ENCODE measurements around the gene MILR1.
"Not testable (repeated sequence)": the region's sequence is repeated elsewhere in the genome, so short reads cannot be mapped to it uniquely, and the experiment has no call there.

The MILR1 gene

DNA sequence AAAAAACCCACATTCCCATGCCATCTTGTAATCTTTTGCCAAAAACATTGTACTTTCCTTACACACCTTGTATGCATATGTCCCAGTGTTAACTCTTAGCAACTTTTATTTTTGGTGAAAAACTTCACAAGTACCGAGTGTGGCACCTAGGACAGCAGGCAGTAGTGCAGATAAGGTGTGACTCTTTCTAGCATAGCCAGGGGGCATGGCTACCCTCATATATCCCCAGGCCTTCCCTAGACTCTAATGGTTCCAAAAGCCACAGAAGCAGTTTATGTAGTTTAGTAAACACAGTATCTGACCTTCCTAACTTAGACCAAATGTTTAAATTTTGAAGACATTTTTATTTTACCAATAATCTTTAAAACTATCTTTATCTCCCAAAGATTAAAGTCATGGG is 20.5 kb upstream of the MILR1 start:
- DNase-seq (ENCODE audit: low read depth), result no peak

DNA sequence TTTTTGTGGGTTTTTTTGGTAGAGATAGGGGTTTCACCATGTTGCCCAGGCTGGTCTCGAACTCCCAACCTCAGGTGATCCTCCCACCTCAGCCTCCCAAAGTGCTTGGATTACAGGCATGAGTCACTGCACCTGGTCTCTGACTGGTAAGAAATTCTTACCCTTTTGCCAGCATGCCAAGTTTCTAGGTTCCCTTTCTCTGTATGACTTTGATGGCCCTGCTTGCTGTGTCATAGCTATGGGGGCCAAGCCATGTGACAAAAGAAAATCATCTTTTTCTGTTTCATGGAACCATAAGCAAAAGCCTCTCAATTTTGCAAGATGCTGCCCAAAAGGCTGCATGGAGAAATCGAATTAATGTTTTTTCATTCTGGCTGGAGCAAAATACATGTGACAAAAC is 18.9 kb upstream of the MILR1 start:
- not testable (repeated sequence) for DNase-seq (ENCODE audit: low read depth)

DNA sequence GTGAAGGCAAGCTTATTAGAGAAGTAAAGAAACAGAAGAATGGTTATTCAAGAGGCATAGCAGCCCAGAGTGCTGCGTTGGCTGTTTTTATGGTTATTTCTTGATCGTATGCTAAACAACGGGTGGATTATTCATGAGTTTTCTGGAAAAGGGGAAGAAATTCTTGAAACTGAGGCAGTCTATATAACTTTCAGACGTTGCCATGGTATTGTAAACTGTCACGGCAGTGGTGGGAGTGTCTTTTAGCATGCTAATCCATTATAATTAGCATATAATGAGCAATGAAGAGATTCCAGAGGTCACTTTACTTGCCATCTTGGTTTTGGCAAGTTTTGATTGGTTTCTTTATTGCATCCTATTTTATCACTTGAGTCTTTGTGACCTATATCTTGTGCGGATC is 17.4 kb upstream of the MILR1 start:
- no peak for DNase-seq (ENCODE audit: low read depth)

DNA sequence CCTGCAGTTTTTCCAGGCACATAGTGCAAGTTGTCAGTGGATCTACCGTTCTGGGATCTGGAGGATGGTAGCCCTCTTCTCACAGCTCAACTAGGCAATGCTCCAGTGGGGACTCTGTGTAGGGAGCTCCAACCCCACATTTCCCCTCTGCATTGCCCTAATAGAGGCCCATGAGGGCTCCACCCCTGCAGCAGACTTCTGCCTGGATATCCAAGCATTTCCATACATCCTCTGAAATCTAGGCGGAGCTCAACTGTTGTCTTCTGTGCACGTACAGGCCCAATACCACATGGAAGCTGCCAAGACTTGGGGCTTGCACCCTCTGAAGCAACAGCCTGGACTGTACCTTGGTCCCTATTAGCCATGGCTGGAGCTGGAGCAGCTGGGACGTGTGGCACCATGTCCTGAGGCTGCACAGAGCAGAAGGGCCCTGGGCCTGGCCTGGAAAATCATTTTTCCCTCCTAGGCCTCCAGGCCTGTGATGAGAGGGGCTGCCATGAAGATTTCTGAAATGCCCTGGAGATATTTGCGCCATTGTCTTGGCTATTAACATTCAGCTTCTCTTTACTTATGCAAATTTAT is 10.9 kb upstream of the MILR1 start:
- DNase-seq (ENCODE audit: low read depth), result no peak

DNA sequence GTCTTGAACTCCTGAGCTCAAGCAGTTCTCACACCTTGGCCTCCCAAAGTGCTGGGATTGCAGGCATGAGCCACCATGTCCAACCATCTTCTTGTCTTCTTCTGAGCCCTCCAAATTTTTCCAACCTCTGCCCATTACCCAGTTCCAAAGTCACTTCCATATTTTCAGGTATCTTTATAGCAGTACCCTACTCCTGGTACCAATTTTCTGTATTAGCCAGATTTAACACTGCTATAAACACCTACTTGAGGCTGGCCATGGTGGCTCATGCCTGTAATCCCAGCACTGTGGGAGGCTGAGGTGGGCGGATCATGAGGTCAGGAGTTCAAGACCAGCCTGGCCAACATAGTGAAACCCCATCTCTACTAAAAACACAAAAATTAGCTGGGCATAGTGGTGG is 9.4 kb upstream of the MILR1 start:
- not testable (repeated sequence) for DNase-seq (ENCODE audit: low read depth)

DNA sequence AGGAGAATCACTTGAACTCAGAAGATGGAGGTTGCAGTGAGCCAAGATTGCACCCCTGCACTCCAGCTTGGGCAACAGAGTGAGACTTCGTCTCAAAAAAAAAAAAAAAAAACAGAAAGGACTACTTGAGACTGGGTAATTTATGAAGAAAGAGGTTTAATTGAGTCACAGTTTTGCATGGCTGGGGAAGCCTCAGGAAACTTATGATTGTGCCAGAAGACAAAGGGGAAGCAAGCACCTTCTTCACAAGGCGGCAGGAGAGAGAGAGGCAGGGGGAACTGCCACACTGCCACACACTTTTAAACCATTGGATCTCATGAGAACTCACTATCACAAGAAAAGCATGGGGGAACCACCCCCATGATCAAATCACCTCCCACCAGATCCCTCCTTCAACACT is 9.0 kb upstream of the MILR1 start:
- DNase-seq (ENCODE audit: low read depth), result no peak

DNA sequence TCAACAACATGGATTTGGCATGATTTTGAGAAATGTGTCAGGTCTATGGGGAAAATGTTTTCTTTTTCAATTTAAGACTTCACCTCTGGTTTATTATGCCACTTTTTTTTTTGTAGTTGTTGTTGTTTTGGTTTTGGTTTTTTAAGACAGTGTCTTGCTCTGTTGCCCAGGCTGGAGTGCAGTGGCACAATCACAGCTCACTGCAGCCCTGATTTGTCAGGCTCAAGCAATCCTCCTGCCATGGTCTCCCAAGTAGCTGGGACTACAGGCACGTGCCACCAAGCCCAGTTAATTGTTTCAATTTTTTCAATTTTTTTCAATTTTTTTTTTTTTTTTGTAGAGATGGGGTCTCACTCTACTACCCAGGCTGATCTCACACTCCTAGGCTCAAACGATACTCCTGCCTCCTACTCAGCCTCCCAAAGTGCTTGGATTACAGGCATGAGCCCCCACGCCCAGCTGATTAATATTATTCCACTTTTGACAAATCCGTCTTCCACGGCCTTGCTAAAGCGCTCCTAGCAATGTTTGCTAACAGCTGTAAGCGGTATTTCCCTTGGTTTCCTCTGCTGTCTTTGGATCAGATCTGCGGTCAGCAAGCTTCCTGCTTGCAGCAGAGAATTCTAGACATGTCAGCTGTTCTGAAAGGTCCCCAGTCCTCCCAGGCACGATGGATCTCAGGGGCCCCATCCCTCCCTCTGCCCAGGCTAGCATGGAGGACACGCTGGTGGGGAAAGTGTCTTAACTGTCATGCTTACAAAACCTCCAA is 7.0 kb upstream of the MILR1 start:
- no peak for DNase-seq (ENCODE audit: low read depth)

DNA sequence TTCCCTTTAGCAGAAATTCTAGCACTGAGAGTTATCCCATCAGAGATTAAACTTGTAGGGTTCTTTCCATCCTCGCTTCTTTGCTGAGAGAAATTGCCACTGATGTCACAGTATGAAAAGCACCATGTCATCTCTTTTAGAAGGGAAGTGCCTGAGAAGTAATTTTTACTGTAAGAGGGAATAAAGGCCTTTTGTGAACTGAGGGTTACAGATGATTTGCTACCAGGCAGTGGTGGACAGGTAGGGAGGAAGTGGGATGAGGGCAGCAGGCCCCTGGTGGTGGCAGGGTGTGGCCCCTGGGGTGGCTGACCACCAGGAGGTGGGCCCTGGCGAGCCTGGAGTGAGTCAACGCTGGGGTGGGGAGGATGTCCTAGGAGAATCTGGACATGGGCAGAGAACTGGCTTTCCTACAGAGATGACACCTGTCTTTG is 6.4 kb upstream of the MILR1 start:
- no peak for DNase-seq (ENCODE audit: low read depth)

DNA sequence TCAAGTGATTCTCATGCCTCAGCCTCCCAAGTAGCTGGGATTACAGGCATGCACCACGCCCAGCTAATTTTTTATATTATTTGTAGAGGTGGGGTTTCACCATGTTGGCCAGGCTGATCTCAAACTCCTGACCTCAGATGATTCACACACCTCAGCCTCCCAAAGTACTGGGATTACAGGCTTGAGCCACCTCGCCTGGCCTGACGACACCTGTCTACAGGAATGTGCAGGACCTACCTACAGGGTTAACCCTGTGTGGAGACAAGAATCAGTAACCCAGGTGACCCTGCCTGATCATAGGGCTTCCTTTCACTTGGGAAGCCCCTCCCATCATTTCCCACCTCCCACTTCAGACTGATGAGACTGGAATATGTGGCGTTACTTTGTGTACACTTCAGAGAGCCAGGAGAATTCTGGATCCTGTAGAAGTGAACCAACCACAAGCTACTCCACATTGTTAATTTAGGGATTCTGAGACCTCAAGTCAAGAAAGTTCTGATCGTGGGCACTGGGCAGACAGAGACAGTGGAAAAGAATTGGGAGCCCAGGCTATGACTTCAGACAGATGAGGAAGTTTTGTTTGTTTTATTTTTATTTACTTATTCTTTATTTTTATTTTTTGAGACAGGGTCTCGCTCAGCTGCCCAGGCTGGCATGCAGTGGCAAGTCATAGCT is 5.7 kb upstream of the MILR1 start:
- no peak for DNase-seq (ENCODE audit: low read depth)

DNA sequence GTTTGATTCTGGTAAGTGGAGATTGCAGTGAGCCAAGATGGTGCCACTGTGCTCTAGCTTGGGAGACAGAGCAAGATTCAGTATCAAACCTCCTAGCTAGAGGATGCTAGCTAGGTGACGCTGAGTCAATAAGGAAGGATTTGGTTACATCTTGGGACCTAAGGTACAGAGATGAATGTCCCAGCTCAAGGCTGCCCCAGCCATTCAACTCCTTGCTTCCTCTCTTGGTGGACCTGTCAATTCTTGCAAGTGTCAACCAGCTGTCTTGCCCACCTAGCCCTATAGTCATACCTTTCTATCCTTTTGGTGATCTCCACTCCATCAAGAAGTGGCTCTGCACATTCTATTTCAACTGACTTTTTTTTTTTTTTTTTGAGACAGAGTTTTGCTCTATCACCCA is 1.4 kb upstream of the MILR1 start:
- no peak for DNase-seq (ENCODE audit: low read depth)

DNA sequence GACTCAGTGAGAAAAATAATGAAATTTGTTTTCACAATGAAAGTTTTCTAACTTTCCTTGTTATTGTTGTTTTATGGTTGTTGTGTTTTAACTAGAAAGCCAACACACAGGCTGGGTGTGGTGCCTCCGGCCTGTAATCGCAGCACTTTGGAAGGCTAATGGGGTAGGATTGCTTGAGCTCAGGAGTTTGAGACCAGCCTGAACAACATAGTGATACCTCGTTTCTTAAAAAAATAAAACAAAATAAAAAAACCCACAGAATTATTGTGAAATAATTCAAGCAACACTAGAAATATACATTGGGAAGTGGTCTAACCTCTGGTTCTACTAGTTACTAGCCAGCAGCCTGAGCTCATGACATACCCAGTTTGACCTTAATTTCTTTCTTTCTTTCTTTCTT is 630 bp downstream of the MILR1 start:
- no peak for DNase-seq (ENCODE audit: low read depth)

DNA sequence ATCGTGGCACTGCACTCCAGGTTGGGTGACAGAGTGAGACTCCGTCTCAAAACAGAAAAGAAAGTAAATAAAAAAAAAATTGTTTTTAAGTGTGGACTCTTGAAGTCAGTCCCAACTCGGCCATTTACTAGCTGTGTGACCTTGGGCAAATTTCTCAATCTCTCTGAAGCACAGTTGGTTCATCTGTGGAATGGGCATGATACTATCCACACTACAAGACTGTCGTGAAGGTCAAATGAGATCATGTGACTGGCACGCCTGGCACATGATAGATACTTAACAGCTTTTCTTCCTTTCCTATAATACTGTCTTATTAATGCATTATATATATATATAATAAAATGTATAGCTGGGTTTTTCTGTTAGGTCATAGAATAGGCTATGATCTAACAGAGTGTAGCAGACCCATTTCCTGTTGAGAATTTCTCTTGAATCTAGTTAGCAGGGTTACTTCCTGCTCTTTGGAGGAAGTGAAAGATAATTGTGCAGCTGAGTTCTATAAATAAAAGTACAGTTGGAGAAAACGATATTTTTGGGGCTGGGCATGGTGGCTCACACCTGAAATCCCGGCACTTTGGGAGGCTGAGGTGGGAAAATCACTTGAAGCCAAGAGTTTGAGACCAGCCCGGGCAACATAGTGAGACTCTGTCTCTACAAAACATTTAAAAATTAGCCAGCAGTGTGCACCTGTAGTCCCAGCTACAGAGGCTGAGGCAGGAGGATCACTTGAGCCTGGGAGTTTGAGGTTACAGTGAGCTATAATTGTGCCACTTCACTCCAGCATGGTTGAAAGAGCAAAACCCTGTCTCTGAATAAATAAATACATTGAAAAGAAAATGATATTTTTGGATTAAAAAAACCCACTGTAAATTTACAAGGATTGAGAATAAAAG is 7.3 kb downstream of the MILR1 start:
- DNase-seq (ENCODE audit: low read depth), result no peak

DNA sequence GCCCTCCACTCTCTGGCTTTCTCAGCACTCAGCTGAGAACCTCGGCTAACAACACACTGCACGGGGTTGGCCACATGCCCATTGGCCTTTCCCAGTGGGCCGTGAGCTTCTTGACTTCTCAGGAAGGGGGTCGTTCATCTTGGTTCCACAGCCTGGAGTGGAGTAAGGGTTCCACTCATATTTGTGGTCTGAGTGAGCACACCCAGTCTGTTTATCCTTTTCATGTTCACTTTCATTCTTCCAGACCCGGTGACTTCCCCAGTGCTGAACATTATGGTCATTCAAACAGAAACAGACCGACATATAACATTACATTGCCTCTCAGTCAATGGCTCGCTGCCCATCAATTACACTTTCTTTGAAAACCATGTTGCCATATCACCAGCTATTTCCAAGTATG is 8.2 kb downstream of the MILR1 start:
- peak; percentile 54 for DNase-seq (ENCODE audit: low read depth)

DNA sequence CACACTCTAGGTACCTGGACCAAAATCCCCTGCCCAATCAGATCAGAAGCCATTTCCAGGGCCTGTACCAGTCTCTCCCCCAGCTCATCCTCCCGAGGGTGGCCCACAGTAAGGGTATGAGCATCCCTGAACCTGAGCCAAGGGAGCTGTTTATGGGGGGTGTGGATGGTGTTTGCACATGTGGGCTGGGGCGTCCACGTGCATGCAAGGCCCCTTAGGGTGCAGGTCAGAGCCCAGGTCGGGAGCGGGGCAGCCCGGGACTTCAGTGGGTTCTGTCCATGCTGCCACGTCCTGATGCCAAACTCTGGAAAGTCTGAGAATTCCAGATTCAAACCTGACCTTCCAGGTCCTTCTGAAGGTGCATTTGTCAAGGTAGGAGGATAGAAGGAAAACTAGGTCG is 9.8 kb downstream of the MILR1 start:
- DNase-seq (ENCODE audit: low read depth), result no peak

DNA sequence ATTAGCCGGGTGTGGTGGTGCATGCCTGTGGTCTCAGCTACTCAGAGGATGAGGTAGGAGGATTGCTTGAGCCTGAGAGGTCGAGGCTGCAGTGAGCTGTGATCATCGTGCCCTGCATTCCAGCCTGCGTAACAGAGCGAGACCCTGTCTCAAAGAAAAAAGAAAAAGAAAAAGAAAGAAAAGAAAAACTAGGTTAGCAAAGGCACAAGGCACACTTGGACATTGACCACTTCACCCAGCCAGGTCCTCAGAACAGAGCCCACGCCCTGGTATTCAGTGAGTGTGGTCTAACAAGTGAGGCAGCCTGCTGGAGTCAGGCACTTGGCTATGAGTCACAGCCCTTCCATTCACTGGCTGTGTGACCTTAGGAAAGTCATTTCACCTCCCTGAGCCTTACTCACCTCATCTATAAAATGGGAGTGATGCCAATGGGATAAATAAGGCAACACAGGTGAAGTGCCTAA is 10.4 kb downstream of the MILR1 start:
- peak; percentile 37 for DNase-seq (ENCODE audit: low read depth)

DNA sequence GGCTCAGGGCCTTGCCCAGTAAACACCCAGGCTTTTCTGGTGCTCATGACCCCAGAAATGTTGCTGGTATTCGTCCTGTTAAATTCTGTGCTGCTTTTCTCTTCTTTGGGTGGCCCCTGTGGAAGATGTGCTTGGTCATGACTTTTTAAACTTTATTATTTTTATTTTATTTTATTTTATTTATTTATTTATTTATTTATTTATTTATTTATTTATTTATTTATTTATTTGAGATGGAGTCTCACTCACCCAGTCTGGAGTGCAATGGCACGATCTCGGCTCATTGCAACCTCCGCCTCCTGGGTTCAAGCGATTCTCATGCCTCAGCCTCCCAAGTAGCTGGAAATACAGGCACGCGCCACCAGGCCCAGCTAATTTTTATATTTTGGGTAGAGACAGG is 10.9 kb downstream of the MILR1 start:
- not testable (repeated sequence) for DNase-seq (ENCODE audit: low read depth)

DNA sequence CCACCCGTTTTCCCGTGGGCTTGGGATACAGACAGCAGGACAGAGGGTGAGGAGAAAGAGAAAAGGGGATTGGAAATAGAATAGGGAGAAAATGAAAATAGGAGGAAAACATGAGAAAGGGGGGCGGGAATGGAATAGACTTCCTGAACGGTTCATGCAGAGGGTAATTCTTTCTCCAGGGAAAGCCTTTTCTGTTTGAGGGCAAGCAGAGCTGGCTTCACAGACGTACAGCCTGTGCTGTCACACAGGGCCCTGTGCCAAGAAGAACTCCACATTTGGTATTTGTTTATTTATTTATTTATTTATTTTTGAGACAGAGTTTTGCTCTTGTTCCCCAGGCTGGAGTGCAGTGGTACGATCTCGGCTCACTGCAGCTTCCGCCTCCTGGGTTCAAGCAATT is 12.0 kb downstream of the MILR1 start:
- DNase-seq (ENCODE audit: low read depth), result no peak

DNA sequence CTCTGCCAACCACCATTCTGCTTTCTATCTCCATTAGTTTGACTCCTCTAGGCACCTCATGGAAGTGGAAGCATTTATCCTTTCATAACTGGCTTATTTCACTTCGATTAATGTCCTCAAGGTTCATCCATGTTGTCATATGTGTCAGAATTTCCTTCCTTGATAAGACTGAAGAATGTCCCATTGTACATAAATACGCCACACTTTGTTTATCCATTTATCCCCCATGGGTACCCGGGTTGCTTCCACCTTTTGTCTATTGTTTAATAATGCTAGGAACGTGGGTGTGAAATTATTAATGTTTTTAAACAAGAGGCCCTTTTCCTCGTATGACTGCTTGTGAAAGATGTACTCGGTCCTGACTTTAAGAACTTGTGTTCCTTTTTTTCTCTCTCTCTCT is 12.9 kb downstream of the MILR1 start:
- DNase-seq (ENCODE audit: low read depth), result no peak

DNA sequence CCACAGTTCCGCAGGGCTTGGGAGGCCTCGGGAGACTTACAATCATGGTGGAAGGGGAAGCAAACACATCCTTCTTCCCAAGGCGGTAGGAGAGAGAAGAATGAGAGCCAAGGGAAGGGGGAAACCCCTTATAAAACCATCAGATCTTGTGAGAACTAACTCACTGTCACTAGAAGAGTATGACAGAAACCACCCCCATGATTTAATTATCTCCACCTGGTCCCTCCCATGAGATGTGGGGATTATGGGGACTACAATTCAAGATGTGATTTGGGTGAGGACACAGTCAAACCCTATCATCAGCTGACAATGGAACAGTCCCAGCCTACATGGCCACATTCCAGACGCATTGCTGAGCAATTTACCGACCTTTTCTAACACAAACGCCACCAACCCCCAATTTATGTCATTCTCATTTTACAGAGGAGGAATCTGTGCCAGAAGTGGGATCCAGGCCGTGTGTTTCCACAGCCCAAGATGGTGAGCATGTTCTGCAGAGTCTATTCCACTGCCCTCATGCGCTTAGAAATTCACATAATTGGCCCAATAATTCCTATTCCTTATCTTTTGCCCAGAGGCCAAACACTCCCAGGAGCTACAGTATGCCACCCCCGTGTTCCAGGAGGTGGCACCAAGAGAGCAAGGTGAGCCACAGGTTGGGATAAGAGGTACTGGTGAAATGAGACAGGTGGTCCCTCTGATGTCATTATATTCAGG is 17.3 kb downstream of the MILR1 start:
- no peak for DNase-seq (ENCODE audit: low read depth)

DNA sequence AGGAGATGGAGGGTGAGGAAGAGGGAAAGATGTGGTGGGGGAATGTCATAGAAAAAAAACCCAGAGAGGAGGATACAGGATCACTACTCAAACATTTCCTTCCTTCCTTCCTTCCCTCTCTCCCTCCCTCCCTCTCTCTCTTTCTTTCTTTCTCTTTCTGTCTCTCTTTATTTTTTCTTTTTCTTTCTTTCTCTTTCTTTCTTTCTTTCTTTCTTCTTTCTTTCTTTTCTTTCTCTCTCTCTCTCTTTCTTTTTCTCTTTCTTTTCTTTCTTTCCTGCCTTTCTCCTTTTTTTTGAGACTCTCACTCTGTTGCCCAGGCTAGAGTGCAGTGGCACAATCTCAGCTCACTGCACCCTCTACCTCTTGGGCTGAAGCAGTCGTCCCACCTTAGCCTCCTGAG is 17.9 kb downstream of the MILR1 start:
- DNase-seq (ENCODE audit: low read depth), result not testable (repeated sequence)

DNA sequence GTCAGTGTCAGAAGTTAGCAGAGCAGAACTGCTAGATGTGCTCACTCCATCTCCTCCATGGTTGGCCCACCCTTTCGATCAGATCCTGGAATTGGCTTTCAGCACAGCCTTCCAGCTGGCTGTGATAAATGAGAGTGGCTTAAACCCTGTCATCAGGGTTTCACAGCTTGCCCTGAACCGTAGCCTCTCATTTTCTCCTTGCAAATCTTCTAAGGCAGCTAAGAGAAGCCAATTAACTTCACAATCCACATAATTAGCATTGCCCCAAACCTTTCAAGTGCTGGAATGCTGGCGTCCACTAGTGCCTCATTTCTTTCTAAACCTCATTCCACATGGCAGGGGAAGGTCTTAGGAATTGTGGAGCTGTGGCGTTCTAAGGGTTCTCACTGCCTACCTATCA is 21.7 kb downstream of the MILR1 start:
- DNase-seq (ENCODE audit: low read depth), result no peak

DNA sequence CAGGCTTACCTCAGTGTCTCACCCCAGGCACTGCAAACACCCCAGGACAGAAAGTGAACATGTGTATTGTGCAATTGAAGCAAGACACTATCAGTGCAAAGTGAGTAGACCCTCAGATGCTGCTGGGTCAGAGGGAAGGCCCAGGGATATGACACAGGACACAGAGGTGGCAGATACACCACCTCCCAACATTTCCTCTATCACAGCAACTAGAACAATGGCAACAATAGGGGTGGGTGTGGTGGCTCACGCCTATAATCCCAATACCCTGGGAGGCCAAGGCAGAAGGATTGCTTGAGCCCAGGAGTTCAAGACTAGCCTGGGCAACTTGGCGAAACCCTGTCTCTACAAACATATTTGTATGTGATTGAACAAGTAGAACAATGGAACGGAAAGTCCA is 22.5 kb downstream of the MILR1 start:
- no peak for DNase-seq (ENCODE audit: low read depth)

Measured in stromal cell of bone marrow (primary cell).